ENCODE data around the gene B3GNT4.

DNA sequence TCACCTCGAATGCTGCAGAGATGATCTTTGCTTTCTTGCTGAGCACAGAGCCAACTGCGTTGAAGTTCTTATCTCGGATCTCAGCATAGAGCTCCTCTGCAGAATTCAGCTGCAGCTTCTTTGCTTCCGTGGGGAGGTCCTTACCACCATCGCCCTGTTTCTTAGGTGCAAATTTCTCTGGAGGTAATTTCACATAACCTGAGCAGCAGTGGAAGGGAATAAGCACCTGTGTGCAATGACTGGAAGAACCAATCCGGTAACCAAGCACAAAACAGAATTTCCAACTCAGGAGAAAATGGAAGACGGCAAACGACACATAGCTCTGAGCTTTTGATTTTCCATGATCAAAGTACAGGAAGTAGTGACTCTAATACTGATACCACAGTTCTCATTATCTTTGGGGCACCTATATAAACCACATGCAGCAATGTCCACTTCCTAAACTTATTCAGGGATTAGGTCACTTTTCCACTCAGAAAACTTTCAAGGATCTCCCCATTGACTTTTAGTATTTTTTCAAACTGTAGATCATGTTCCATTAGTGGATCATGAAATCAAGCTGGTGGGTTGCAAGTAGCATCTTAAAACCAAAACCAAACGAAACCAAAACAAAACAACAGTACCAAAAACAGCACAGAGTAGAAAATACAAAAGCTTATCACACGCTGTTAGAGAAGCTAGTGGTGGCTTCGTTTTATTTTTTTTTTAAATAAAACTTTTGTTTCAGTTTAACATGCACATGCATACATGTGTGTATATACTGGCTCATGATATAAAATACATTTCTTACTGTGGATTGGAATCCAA lies 41.3 kb downstream of the B3GNT4 start:
- TF ChIP-seq, protein P1, sequence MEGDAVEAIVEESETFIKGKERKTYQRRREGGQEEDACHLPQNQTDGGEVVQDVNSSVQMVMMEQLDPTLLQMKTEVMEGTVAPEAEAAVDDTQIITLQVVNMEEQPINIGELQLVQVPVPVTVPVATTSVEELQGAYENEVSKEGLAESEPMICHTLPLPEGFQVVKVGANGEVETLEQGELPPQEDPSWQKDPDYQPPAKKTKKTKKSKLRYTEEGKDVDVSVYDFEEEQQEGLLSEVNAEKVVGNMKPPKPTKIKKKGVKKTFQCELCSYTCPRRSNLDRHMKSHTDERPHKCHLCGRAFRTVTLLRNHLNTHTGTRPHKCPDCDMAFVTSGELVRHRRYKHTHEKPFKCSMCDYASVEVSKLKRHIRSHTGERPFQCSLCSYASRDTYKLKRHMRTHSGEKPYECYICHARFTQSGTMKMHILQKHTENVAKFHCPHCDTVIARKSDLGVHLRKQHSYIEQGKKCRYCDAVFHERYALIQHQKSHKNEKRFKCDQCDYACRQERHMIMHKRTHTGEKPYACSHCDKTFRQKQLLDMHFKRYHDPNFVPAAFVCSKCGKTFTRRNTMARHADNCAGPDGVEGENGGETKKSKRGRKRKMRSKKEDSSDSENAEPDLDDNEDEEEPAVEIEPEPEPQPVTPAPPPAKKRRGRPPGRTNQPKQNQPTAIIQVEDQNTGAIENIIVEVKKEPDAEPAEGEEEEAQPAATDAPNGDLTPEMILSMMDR (conservative IDR thresholded peaks at IDR 0.05 in 1 of 2, IDR thresholded peaks at IDR 0.05 in 1 of 2; ENCODE audit: extremely low read depth in 1 of 2, insufficient read depth in 1 of 2, low read depth in 1 of 2, low read length in 2 of 2) = no peak
- no peak for TF ChIP-seq EZH2 (IDR thresholded peaks at IDR 0.05; ENCODE audit: borderline replicate concordance, low read length)
